ENCODE measurements around the gene NKX2-1. TPM values are rescaled to one million over a fixed set of nuclear protein-coding genes. Genes with fewer than 3 reads are reported as not detected.
A peak's percentile ranks its signal among the peaks of the same experiment; 100 is the strongest.

The NKX2-1 gene
- total and polyA plus RNA-seq, 2 experiments from 2014 or later: not detected

- H3K4me3 ChIP-seq: no peak overlapping the region
- no peaks in the 10 kb centered on the region for H3K4me1 ChIP-seq (ENCODE audit: insufficient read depth)
- WGBS, 2 experiments (ENCODE audit: low coverage in 1 of 2, low lambda C conversion rate in 2 of 2, missing lambda C conversion rate in 2 of 2): 17 to 19% methylated on average over 17 of the region's 17 CpGs
- no peaks in the 10 kb centered on the region for H3K79me2 ChIP-seq (ENCODE audit: insufficient read depth)
- no peak overlapping the region for H3K4me2 ChIP-seq (ENCODE audit: unreplicated experiment)
- in situ Hi-C loops (cut with MboI): no loop called here
- H3K9me2 ChIP-seq (ENCODE audit: insufficient read depth): no peaks in the 10 kb centered on the region
- no peaks in the 10 kb centered on the region for H3F3A ChIP-seq (ENCODE audit: insufficient read depth)
- no peaks in the 10 kb centered on the region for H3K9me3 ChIP-seq (ENCODE audit: low read depth)
- no peak overlapping the region for H3K9ac ChIP-seq
- DNase-seq: no peak
- no peak overlapping the region for H3K27ac ChIP-seq
- peaks cover 87% of the 10 kb centered on the region for H3K27me3 ChIP-seq (replicated peaks; ENCODE audit: insufficient read depth)
- no peak overlapping the region for H2AFZ ChIP-seq
- H4K20me1 ChIP-seq (ENCODE audit: insufficient read depth): no peaks in the 10 kb centered on the region
- H3K36me3 ChIP-seq (ENCODE audit: low read depth): no peaks in the 10 kb centered on the region
- TF ChIP-seq EZH2phosphoT487 (IDR thresholded peaks at IDR 0.05; ENCODE audit: insufficient read depth, low read depth) (no peak), EZH2 (IDR thresholded peaks at IDR 0.05; ENCODE audit: insufficient read depth, poor library complexity, severe bottlenecking) (peak; percentile 47)
These were observed 7.0 kb downstream of the NKX2-1 start for GRCh38 chr14:36513012-36513420.

GRCh38 chr14:36512585-36513003, 7.4 kb downstream of the NKX2-1 start:
- Histone ChIP-seq H3K36me3 (ENCODE audit: low read depth) (no peaks in the 10 kb centered on the region), H3K9me3 (ENCODE audit: low read depth) (no peaks in the 10 kb centered on the region), H3K27me3 (replicated peaks; ENCODE audit: insufficient read depth) (peaks cover 91% of the 10 kb centered on the region), H3K4me3 (no peak overlapping the region), H3F3A (ENCODE audit: insufficient read depth) (no peaks in the 10 kb centered on the region), H3K4me2 (ENCODE audit: unreplicated experiment) (no peak overlapping the region), H3K27ac (no peak overlapping the region), H3K9ac (no peak overlapping the region), H2AFZ (no peak overlapping the region), H3K79me2 (ENCODE audit: insufficient read depth) (no peaks in the 10 kb centered on the region), H4K20me1 (ENCODE audit: insufficient read depth) (no peaks in the 10 kb centered on the region), H3K4me1 (ENCODE audit: insufficient read depth) (no peaks in the 10 kb centered on the region), H3K9me2 (ENCODE audit: insufficient read depth) (no peaks in the 10 kb centered on the region)
- TF ChIP-seq EZH2 (IDR thresholded peaks at IDR 0.05; ENCODE audit: insufficient read depth, poor library complexity, severe bottlenecking): peak; percentile 70
- TF ChIP-seq EZH2phosphoT487 (IDR thresholded peaks at IDR 0.05; ENCODE audit: insufficient read depth, low read depth): no peak
- WGBS, 2 experiments (ENCODE audit: low coverage in 1 of 2, low lambda C conversion rate in 2 of 2, missing lambda C conversion rate in 2 of 2): 3 to 5% methylated on average over 9 of the region's 9 CpGs
- in situ Hi-C loops (cut with MboI): no loop called here
- DNase-seq: no peak

- Histone ChIP-seq H3K9ac (no peak overlapping the region), H3K4me3 (no peak overlapping the region), H3K36me3 (ENCODE audit: low read depth) (no peaks in the 10 kb centered on the region), H2AFZ (no peak overlapping the region), H3K27ac (no peak overlapping the region), H3K79me2 (ENCODE audit: insufficient read depth) (no peaks in the 10 kb centered on the region), H3K9me2 (ENCODE audit: insufficient read depth) (no peaks in the 10 kb centered on the region), H3K4me1 (ENCODE audit: insufficient read depth) (no peaks in the 10 kb centered on the region), H3F3A (ENCODE audit: insufficient read depth) (no peaks in the 10 kb centered on the region), H3K4me2 (ENCODE audit: unreplicated experiment) (no peak overlapping the region), H3K27me3 (replicated peaks; ENCODE audit: insufficient read depth) (peaks cover 93% of the 10 kb centered on the region), H4K20me1 (ENCODE audit: insufficient read depth) (no peaks in the 10 kb centered on the region), H3K9me3 (ENCODE audit: low read depth) (no peaks in the 10 kb centered on the region)
- WGBS, 2 experiments (ENCODE audit: low coverage in 1 of 2, low lambda C conversion rate in 2 of 2, missing lambda C conversion rate in 2 of 2): 7 to 8% methylated on average over 7 of the region's 7 CpGs
- TF ChIP-seq EZH2phosphoT487 (IDR thresholded peaks at IDR 0.05; ENCODE audit: insufficient read depth, low read depth) (no peak), EZH2 (IDR thresholded peaks at IDR 0.05; ENCODE audit: insufficient read depth, poor library complexity, severe bottlenecking) (no peak)
- no peak for DNase-seq
- in situ Hi-C loops (cut with MboI): no loop called here
These were observed 7.9 kb downstream of the NKX2-1 start for GRCh38 chr14:36511981-36512584.

- no peaks in the 10 kb centered on the region for H3F3A ChIP-seq (ENCODE audit: insufficient read depth)
- H3K4me2 ChIP-seq (ENCODE audit: unreplicated experiment): no peak overlapping the region
- peaks cover 93% of the 10 kb centered on the region for H3K27me3 ChIP-seq (replicated peaks; ENCODE audit: insufficient read depth)
- in situ Hi-C loops (cut with MboI): no loop called here
- no peak overlapping the region for H3K4me3 ChIP-seq
- no peak overlapping the region for H3K27ac ChIP-seq
- no peak for TF ChIP-seq EZH2phosphoT487 (IDR thresholded peaks at IDR 0.05; ENCODE audit: insufficient read depth, low read depth)
- TF ChIP-seq EZH2 (IDR thresholded peaks at IDR 0.05; ENCODE audit: insufficient read depth, poor library complexity, severe bottlenecking): peak; percentile 83
- no peak for DNase-seq
- H3K9me2 ChIP-seq (ENCODE audit: insufficient read depth): no peaks in the 10 kb centered on the region
- no peaks in the 10 kb centered on the region for H3K36me3 ChIP-seq (ENCODE audit: low read depth)
- H3K9me3 ChIP-seq (ENCODE audit: low read depth): no peaks in the 10 kb centered on the region
- H4K20me1 ChIP-seq (ENCODE audit: insufficient read depth): no peaks in the 10 kb centered on the region
- no peak overlapping the region for H2AFZ ChIP-seq
- WGBS, 2 experiments (ENCODE audit: low coverage in 1 of 2, low lambda C conversion rate in 2 of 2, missing lambda C conversion rate in 2 of 2): 13 to 14% methylated on average over 6 of the region's 6 CpGs
- no peaks in the 10 kb centered on the region for H3K79me2 ChIP-seq (ENCODE audit: insufficient read depth)
- no peak overlapping the region for H3K9ac ChIP-seq
- no peaks in the 10 kb centered on the region for H3K4me1 ChIP-seq (ENCODE audit: insufficient read depth)
These were observed 9.2 kb downstream of the NKX2-1 start for GRCh38 chr14:36510874-36511273.
